T-helper 1 cell treated with Interleukin-12 subunit alpha and Interleukin-12 subunit beta and Interleukin-4 antibody, amounts not matched to agents 30 ng/mL and 1 ng/mL, for 36 hours (primary cell): ENCODE measurements around the gene VDAC2. TPM values are rescaled to one million over a fixed set of nuclear protein-coding genes. Genes with fewer than 3 reads are reported as not detected.

Experiments
- total RNA-seq: library from RNA; stranded (reverse); gene quantifications from 2 replicates; pipeline ENCODE4 v1.2.3, GENCODE V29; 2022

The VDAC2 gene
- total RNA-seq, 1 donor from 2014 or later, result 140 TPM

Other genes with a start within 250 kb of the VDAC2 start
- gene SAMD8, start 99.1 kb upstream of the VDAC2 start, total RNA-seq, result 13.4 and 14.3 TPM in 2 replicates
- gene COMTD1, start 25.2 kb downstream of the VDAC2 start, total RNA-seq, result 21.1 and 24.0 TPM in 2 replicates
- gene ZNF503, start 191.0 kb downstream of the VDAC2 start, total RNA-seq, result 0.05 TPM in 1 of 2 replicates, not detected in the other
- not detected in 2 replicates for gene LRMDA, start 220.8 kb downstream of the VDAC2 start, total RNA-seq